GM12872 (cell line): ENCODE data around the gene SUPT6H.

Source experiments
- CTCF ChIP-seq: IDR thresholded peaks from 3 replicates; pipeline ENCODE4 v1.5.1; 2011; ENCODE audit warnings: low read depth, mild to moderate bottlenecking, low read length, moderate library complexity; ENCODE audit not compliant: insufficient read depth

Gene SUPT6H

GRCh38 chr17:28618464-28618863, 43.5 kb upstream of the SUPT6H start:
- TF ChIP-seq CTCF: no peak

GRCh38 chr17:28620010-28620409, 42.0 kb upstream of the SUPT6H start:
- no peak for TF ChIP-seq CTCF

GRCh38 chr17:28622186-28622585, 39.8 kb upstream of the SUPT6H start:
- no peak for TF ChIP-seq CTCF

- no peak for TF ChIP-seq CTCF
These were observed 38.3 kb upstream of the SUPT6H start for GRCh38 chr17:28623696-28624095.

- TF ChIP-seq CTCF: no peak
These were observed 37.9 kb upstream of the SUPT6H start for GRCh38 chr17:28624148-28624547.

- no peak for TF ChIP-seq CTCF
These were observed 35.2 kb upstream of the SUPT6H start for GRCh38 chr17:28626818-28627217.

GRCh38 chr17:28634206-28634865, 27.7 kb upstream of the SUPT6H start:
- no peak for TF ChIP-seq CTCF

- TF ChIP-seq CTCF: no peak
These were observed 26.5 kb upstream of the SUPT6H start for GRCh38 chr17:28635506-28635905.
